Lung microvascular endothelial cell (primary cell): ENCODE data around the gene PPFIA3. TPM values are rescaled to one million over a fixed set of nuclear protein-coding genes. Genes with fewer than 3 reads are reported as not detected.
A peak's percentile ranks its signal among the peaks of the same experiment; 100 is the strongest.

Experiments used
- DNase-seq, 2 donors: peaks; one replicate each; pipeline versions ENCODE4 v3.0.0 to v3.0.0-alpha.2; 2010; ENCODE audit warnings: low read depth in 2 of 2
- total RNA-seq: library from RNA; depleted of rRNA; stranded (reverse); fragments of >200 nt; gene quantifications from 2 replicates; pipeline ENCODE4 v1.2.1, GENCODE V29; 2014

The PPFIA3 gene
- total RNA-seq: 1.6 and 2.8 TPM in 2 replicates

DNA sequence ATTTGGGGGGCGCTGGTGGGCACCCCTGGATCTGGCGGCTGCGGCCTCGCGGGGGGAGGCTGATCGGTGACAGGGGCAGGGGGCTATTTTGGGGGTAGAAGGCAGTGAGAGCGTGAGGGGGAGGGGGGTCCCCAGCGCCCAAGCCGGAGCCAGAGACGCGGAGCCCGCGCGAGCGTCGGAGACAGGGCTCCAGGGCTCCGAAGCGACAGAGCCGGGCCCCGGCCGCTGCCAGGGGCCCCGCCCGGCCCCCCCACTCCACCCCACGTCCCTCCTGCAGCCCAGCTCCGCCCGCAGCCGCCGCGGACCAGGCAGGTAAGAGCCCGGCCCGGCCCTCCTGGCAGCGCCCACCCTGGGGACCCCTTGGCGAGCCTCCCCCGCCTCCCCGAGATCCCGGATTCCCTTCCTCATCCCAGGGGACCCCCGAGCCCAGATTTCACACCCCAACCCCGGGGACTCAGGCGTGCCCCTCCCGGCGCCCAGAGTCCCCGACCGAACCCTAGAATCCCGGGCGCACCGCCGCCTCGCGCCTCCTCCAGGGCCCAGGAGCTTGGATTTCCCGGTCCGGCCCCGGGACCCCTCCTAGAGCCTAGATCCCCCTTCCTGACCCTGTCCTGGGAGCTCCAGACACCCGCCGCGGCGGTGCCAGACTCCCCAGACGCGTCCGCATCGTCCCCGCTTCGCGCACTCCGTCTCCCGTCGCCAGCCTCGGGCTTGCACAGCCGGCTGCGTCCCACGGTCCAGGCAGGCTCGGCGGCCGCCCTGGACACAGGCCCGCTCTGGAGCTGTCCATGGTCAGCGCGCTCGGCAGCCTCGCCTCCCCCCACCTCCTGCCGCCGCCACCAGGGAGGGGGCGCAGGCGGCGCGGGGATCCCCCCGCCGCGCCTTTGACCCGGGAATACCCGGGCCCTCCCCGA is at the start of gene PPFIA3:
Gene PPFIA3 (plus strand): TSS at position 134 of the 914 bp plus-strand sequence. CDS start 8,330 bp downstream, outside the sequence.
- peak; percentile 74 to 78 for DNase-seq

DNA sequence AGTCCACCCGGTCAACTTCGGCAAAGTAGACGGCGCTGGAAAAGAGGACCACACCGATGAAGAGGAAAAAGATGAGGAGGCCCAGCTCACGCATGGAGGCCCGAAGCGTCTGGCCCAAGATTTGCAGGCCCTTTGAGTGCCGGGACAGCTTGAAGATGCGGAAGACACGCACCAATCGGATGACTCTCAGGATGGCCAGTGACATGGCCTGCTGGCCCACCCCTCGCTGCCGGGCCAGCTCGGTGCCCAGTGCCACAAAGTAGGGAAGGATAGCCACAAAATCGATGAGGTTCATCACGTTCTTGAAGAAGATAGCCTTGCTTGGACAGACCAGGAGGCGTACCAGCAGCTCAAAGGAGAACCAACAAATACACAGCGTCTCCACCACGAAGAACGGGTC is 48.9 kb upstream of the PPFIA3 start:
- no peak for DNase-seq

DNA sequence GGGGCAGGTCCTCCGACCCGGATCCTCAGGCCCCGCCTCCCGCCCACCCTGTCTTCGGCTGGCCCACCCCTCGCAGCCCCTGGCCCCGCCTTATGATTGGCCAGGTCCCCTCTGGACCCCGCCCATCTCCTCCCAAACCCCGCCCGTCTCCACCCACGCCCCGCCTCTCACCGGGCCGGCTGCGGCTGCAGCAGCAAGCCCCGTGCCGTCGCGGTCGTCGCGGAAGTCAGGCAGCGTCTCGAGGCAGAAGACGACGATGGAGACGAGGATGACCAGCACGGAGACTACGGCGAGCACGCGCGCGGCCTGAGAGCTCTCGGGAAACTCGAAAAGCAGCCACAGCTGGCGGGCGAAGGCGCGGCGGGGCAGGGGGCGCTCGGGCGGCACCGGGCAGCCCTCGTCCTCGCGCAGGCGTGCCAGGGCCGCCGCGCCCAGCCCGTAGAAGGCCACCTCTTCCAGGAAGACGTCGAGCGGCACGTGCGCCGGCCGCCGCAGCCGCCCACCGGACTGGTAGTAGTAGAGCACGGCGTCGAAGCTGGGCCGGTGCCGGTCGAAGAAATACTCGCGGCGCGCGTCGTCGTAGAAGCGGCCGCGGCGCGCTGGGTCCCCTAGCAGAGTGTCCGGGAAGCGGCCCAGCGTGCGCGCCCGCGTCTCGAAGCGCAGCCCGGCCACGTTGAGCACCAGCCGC is 47.3 kb upstream of the PPFIA3 start:
- no peak for DNase-seq

DNA sequence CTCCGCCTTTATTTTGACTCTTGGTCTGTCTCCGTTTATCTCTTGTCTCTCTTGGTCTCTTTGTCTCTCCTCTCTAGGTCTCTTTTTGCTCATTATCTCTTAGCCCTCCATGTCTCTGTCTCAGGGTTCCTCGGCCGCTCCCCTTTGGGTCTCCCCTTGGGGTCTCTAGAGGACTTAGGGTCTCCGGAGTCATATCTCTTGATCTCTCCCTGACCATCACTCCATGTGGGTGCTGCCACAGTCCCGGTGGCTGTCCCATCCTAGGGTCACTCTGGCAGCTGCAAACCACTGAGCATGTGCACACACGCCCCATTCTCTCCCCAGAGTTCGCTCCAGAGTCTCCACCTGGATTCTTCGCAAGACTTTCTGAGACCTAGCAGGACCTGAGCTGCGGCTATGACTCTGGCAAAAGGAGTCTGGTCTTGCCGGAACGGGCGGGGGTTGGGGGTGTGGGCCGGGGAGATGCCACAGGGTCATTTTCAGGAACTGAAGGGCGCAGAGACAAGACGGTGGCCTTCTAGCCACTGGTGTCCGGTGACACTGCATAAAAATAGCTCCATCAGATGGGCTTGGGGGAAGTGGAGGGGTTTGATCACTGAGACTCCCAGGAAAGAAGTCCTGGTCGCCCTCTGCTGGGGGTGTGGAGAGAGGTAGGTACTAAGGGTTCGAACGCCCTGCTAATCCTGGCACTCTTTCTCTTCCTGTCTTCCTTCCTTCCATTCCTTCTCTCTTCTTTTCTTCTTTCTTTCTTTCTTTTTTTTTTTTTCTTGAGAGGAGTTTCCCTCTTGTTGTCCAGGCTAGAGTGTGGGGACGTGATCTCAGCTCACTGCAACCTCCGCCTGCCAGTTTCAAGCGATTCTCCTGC is 45.6 kb upstream of the PPFIA3 start:
- no peak for DNase-seq

DNA sequence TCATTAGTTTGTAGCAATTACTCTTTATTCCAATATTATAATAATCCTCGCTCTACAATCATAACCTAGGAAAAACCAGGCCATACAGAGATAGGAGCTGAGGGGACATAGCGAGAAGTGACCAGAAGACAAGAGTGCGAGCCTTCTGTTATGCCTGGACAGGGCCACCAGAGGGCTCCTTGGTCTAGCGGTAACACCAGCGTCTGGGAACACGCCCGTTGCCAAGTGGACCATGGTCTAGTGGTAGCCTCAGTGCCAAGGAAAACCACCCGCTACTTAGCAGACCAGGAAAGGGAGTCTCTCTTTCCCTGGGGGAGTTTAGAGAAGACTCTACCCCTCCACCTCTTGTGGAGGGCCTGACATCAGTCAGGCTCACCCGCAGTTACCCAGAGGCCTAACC is 44.5 kb upstream of the PPFIA3 start:
- DNase-seq: peak; percentile 67 to 69

DNA sequence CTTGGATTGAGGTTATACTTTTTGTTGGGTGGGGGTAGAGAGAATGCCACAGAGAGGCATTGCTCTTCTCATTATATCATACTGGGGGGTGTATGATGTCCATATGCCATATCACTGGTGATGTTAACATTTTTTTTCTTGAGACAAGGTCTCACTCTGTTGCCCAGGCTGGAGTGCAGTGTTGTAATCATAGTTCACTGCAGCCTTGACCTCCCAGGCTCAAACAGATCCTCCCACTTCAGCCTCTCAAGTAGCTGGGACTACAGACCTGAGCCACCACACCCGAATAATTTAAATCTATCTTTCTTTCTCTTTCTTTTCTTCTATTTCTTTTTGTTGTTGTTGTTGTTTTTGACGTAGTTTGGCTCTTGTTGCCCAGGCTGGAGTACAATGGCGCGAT is 39.0 kb upstream of the PPFIA3 start:
- no peak for DNase-seq

DNA sequence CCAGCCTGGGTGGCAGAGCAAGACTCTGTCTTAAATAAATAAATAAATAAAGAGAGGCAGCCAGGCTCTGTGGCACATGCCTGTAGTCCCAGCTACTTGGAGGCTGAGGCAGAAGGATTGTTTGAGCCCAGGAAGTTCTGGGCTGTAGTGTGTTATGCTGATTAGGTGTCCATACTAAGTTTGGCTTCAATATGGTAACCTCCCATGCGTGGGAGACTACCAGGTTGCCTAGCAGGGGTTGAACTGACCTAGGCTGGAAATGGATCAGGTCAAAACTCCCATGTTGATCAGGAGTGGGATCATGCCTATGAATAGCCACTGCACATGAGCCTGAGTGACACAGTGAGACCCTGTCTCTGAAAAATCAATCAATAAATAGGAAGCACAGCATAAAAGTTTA is 38.1 kb upstream of the PPFIA3 start:
- no peak for DNase-seq

DNA sequence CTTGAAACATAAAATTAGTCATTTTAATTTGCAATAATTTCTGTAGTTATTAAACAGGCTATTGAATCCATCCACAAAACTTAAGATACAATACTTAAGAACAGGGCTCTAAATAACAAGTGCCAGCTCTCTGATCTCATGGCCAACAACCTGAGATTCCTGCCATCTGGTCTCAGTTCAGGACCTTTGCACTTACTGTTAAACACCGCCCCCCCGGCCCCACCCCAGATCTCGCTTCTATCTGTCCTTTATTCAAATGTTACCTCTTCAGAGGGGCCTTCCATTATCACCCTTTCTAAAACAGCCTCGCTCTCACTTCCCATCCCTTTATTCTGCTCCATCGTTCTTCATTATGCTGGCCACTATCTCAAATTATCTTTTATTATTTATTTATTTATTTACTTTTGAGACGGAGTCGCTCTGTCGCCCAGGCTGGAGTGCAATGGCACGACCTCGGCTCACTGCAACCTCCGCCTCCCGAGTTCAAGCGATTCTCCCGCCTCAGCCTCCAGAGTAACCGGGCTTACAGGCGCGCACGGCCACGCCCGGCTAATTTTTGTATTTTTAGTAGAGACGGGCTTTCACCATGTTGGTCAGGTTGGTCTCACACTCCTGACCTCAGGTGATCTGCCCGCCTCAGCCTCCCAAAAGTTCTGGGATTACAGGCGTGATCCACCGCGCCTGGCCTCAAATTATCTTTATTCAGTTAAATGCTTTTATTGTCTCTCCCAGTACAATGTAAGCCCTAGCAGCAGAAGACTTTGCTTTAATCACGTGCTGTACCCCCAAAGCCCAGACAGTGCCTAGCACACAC is 34.9 kb upstream of the PPFIA3 start:
- no peak for DNase-seq

DNA sequence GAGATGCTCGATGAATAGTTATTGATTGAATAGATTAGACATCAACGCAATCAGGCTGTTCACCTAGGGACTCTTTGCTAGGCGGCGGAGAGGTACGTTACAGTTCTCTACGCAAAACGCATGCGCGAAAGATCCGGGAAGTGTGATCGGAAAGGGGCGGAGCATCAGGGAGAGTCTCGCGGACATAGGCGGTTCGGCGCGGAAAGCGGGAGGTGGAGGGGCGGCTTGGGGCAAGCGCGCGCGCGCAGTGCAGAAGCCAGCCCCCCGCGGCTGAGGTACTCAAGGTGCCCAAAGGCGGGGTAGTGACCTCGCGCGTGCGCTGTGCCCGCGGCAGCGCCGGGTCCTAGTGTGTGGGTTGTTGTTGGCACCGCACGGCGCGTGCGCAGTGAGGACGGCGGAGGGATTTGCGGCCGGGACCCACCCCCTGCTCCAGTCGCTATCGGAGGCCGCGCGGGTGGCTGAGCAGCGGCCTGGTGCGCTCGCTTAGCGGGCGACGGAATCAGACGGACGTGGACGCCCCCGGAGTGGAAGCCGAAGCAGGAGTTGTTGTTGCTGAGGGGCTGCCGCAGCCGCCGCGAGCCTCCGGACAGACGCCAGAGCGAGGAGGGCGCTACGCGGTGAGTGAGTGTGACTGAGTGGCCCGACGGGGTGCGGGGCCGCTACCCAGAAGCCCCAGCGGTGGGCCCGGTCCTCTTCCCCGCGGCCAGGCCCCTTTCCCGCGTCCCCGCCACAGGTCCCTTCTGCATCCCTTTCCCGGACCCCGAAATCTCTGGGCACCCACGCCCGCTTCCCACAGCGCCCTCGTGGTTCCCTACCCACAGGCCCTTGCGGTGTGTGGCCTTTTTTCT is 34.1 kb upstream of the PPFIA3 start, which contains the start of gene SNRNP70:
Gene SNRNP70 (plus strand): TSS at position 432 of the 848 bp plus-strand sequence. CDS start 964 bp downstream, outside the sequence.
- DNase-seq: peak; percentile 100

DNA sequence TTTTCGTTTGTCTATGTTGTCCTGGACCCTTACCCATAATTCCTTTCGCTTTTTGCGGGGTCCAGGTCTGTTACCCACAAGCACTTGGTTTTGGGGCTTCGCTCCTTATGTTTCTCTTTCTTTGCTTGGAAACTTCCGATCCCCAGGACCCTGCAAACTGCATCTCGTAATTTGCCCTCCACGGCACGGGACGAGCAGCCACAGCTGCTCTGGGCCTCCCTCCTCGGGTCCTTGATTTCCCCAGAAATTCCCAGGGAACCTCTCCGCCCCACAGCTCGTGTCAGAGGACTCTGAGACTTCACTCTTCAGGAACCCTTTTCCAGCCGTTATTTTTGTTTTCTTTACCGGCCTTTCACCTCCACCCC is 33.5 kb upstream of the PPFIA3 start:
- no peak for DNase-seq

DNA sequence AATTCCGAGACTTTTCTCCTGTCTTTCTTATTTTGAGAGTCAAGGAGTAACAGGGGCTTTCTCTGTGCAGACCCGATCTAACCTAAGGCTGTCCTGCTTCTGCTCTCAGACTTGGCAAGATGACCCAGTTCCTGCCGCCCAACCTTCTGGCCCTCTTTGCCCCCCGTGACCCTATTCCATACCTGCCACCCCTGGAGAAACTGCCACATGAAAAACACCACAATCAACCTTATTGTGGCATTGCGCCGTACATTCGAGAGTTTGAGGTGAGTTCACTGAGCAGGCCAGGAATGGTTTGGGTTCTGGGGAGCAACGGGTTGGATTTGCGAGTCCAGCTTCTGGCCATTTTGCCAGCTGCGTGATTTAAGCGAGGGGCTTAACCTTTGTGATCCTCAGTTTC is 33.0 kb upstream of the PPFIA3 start:
- no peak for DNase-seq

DNA sequence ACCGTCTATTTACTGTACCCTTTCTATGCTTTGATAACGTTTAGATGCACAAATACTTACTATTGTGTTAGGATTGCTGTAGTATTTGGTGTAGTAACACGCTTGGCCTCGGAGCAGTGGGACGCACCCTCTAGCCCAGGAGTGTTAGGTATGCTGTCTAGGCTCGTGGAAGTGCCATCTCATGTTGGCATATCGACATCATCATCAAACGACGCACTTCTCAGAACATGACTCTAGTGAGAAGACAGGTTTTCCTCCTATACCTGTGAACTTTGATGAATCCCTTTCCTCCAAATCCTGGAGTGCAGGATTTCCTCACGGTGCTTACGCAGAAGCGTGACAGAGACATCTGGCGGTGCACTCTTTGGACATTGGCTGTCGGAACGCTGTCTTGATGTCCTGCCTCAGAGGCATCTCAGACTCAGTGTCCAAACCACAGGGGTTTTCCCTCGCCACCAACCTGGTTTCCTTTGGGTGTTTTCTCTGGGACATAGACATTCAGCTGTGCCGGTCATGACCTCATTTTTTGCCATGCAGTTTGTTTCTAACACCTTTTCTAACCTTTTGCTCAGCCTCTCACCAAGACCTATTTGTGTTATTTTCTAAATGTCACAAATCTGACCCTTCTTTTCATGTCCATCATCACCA is 27.8 kb upstream of the PPFIA3 start:
- DNase-seq: no peak

DNA sequence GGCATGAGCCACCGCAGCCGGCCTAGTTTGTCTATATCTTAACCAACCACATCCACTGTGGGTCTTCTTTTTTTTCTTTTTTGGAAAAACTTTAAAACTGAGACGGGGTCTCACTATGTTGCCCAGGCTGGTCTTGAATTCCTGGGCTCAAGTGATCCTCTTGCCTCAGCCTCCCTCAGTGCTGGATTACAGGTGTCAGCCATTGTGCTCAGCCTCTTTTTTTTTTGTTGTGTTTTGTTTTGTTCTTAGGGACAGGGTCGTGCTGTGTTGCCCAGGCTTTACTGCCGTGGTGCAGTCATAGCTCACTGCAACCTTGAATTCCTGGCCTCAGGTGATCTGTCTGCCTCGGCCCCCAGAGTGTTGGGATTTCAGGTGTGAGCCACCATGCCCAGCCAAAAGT is 26.7 kb upstream of the PPFIA3 start:
- no peak for DNase-seq

DNA sequence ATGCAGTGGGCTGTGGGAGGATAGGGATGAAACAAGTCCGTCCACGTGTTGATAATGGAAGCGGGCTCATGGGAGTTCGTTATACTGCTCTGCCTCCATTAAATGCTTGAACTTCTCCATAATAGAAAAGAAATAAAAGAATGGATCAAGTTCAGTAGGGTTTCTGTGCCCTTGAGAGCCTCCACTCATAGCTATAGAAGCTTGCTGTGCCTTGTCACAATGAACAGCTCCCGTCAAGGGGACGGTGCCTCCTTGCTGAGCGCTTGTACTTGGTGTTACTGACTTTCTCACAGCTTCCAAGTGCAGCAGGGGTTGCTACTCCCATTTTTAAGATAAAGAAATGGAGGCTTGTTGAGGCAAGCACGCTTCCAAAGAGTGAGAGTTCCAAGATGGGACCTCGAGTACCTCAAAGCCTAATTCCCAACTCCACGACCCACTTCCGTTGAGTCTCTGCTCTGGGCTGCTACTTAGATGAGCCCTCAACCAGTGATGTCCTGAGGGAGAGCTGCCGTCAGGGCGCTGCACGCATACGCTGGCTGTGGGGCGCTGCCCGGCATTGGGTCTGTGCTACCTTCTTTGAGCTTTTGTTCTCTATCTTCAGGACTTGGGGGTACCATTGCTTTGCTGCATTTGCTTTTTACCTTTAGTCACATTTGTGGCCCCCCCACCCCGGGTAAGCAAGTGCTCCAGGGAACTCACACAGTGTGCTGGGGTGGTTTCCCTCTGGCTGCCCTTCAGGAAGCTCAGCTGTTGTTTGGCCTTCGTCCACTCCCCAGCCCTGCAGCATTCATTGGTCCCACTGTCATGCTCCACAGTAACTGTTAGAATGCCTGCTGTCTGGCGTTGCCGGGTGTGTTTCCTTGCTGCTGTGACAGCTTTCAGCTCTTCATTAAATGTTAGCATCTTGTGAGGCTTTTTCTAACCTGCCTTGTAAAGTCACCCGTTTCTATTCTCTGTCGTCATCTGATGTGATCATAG is 24.6 kb upstream of the PPFIA3 start:
- DNase-seq: peak; percentile 28 to 68

DNA sequence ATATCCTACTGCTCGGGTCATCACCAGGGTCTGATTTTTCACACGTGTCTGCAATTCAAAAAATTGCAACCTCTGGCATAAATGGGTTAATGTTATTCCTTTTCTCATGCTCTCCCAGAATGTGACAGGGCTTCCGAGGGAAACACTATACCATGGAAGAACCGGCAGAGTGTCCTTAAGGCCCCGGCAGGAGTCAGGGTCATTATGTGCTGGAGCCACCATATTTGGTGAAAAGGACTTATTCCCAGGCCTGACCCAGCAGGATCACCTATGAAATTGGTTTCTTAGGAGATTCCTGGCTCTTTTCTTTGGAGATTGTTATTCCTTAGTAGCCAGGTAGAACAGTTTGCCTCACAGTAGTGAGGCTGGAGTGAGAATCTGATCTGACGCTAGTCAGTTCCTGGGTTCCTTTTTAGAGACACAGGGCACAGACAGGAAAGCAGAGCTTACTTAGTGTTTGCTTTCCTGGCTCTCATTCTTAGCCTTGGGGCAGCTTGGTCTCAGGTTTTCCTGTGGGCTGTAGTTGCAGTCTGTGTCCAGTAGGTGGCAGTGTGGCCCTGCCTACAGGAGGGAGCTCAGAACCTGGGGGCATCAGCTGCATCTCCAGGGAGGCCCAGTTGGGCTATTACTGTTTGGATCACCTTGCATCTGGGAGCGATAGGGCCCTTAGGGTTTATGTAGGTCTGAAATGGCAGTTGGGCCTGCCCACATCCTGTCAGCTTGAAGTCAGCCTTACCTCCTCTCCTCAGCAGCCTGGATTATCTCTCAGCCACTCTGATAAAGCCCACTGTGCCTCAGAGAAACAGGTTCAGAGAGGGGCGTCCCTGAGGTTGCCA is 21.7 kb upstream of the PPFIA3 start:
- DNase-seq: peak; percentile 69 to 78

DNA sequence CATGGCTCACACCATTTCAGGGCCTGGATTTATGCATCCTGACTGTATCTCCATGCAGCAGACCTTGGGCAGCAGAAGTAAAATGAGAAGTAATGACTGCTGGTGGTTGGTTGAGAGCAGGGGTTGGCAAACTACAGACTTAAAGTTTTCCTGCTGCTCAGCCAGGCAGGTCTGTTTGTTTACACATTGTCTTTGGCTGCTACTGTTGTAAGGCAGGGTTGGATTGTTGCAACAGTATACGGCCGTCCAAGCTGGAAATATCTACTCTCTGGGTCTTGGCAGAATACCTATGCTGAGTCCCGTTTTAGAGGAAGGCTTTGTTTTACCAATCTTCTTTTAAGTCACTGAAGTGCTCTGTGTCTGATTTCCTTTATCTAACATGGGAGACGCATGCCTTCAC is 20.5 kb upstream of the PPFIA3 start:
- no peak for DNase-seq

DNA sequence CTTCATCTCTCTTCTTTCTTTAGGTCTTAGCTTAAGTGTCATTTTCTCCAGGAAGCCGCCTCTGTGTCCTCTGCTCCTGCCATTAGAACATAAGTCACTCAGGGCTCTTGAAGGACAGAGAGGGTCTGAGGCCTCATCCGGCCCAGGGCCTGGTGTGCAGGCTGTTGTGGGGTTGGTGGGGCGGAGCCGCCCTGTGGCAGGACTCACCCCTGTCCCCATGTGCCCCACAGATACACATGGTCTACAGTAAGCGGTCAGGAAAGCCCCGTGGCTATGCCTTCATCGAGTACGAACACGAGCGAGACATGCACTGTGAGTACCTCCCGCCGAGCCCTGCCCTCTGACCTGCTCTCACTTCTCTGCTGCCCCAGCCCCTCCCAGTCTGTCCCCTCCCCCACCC is 18.2 kb upstream of the PPFIA3 start:
- DNase-seq: no peak
